Left lung (tissue), 10 donors: ENCODE data around the gene RTEL1. TPM values are rescaled to one million over a fixed set of nuclear protein-coding genes. Genes with fewer than 3 reads are reported as not detected.

Experiments
- ATAC-seq: fragments of 200-7000 bp; cut with Tn5 transposase; one replicate; pipeline ENCODE4 v1.9.1; 2020; ENCODE audit warnings: moderate library complexity
- DNase-seq, 4 donors: peaks; one replicate each; pipeline ENCODE4 v3.0.0-alpha.2; 2013 to 2020
- H3K27ac ChIP-seq, 2 donors: fragments of 200-600 bp; sonication (generic) in 1 of 2; one replicate each; pipeline versions ENCODE4 v1.5.0 to v1.8.0; 2020 to 2021
- H3K27me3 ChIP-seq, 2 donors: fragments of 200-600 bp; sonication (generic) in 1 of 2; one replicate each; pipeline versions ENCODE4 v1.5.0 to v1.8.0; 2020 to 2021
- H3K36me3 ChIP-seq, 2 donors: fragments of 200-600 bp; sonication (generic) in 1 of 2; one replicate each; pipeline versions ENCODE4 v1.5.0 to v1.8.0; 2020 to 2021
- H3K4me1 ChIP-seq, 2 donors: fragments of 200-600 bp; one replicate each; pipeline ENCODE4 v1.8.0; 2021
- H3K4me3 ChIP-seq, 2 donors: fragments of 200-600 bp; sonication (generic) in 1 of 2; one replicate each; pipeline versions ENCODE4 v1.5.0 to v1.8.0; 2020 to 2021; ENCODE audit warnings: mild to moderate bottlenecking in 1 of 2
- H3K9me3 ChIP-seq, 2 donors: fragments of 200-600 bp; sonication (generic) in 1 of 2; one replicate each; pipeline versions ENCODE4 v1.5.0 to v1.8.0; 2020 to 2021
- intact Hi-C, 2 donors: fragments of 100-400 bp; cut with DNase I; formaldehyde crosslinking; loops; one replicate each; pipeline versions ENCODE4 v1.11.2 to v1.14.2; 2022
- polyA plus RNA-seq, 6 donors: library from polyadenylated mRNA; unstranded; fragments of 120-200 nt; gene quantifications; one replicate each; pipeline ENCODE4 v1.2.1, GENCODE V29; 2013; ENCODE audit not compliant: insufficient read length in 6 of 6
- total RNA-seq, 2 donors: library from RNA; stranded (reverse); fragmentation: NEBNext Ultra II Directional; extraction: Animal tissue kit (Norgen Biotek cat#: 25700); gene quantifications; one replicate each; pipeline ENCODE4 v1.2.1, GENCODE V29; 2021
- TF ChIP-seq, protein P1 (sequence below), 2 donors: fragments of 200-600 bp; sonication (generic) in 1 of 2; IDR thresholded peaks; one replicate each; pipeline versions ENCODE4 v1.5.0 to v1.8.0; 2021; ENCODE audit warnings: antibody characterized with exemption in 2 of 2
- donor health status: DM: no; HTN: yes; CAD: no.
- donor health status: DM: no; HTN: no; CAD: no.

The RTEL1 gene
- total and polyA plus RNA-seq, 8 donors = 19.6 to 38.8 (median 22.4) TPM

- Histone ChIP-seq H3K27me3 (peaks cover 0 to 5% of the 10 kb centered on the region in 2 donors), H3K4me1 (peaks cover 14 to 50% of the 10 kb centered on the region in 2 donors), H3K27ac (peak overlapping the region in 1 of 2 donors; percentile 10)
These were observed 33.8 kb downstream of the RTEL1 start for GRCh38 chr20:63691711-63692435.

GRCh38 chr20:63692436-63693082, 34.4 kb downstream of the RTEL1 start:
- H3K27me3 ChIP-seq = peaks cover 0 to 10% of the 10 kb centered on the region in 2 donors
- peak overlapping the region in 1 of 2 donors; percentile 10 for H3K27ac ChIP-seq
- no peaks in the 10 kb centered on the region for H3K9me3 ChIP-seq
- DNase-seq (no peak), ATAC-seq (peak; percentile 1)
- H3K4me1 ChIP-seq = peaks cover 13 to 50% of the 10 kb centered on the region in 2 donors
- peaks cover 0 to 29% of the 10 kb centered on the region in 2 donors for H3K36me3 ChIP-seq
- intact Hi-C loops = no loop called here
- no peak overlapping the region for H3K4me3 ChIP-seq
- TF ChIP-seq, protein P1, sequence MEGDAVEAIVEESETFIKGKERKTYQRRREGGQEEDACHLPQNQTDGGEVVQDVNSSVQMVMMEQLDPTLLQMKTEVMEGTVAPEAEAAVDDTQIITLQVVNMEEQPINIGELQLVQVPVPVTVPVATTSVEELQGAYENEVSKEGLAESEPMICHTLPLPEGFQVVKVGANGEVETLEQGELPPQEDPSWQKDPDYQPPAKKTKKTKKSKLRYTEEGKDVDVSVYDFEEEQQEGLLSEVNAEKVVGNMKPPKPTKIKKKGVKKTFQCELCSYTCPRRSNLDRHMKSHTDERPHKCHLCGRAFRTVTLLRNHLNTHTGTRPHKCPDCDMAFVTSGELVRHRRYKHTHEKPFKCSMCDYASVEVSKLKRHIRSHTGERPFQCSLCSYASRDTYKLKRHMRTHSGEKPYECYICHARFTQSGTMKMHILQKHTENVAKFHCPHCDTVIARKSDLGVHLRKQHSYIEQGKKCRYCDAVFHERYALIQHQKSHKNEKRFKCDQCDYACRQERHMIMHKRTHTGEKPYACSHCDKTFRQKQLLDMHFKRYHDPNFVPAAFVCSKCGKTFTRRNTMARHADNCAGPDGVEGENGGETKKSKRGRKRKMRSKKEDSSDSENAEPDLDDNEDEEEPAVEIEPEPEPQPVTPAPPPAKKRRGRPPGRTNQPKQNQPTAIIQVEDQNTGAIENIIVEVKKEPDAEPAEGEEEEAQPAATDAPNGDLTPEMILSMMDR (IDR thresholded peaks at IDR 0.05) = no peak

More at GRCh38 chr20:63691711-63692435, 33.8 kb downstream of the RTEL1 start:
- H3K36me3 ChIP-seq = peaks cover 0 to 29% of the 10 kb centered on the region in 2 donors
- ATAC-seq (no peak), DNase-seq (no peak)
- TF ChIP-seq, protein P1 (IDR thresholded peaks at IDR 0.05) = no peak
- H3K4me3 ChIP-seq = no peak overlapping the region
- intact Hi-C loops = no loop called here
- no peaks in the 10 kb centered on the region for H3K9me3 ChIP-seq

DNA sequence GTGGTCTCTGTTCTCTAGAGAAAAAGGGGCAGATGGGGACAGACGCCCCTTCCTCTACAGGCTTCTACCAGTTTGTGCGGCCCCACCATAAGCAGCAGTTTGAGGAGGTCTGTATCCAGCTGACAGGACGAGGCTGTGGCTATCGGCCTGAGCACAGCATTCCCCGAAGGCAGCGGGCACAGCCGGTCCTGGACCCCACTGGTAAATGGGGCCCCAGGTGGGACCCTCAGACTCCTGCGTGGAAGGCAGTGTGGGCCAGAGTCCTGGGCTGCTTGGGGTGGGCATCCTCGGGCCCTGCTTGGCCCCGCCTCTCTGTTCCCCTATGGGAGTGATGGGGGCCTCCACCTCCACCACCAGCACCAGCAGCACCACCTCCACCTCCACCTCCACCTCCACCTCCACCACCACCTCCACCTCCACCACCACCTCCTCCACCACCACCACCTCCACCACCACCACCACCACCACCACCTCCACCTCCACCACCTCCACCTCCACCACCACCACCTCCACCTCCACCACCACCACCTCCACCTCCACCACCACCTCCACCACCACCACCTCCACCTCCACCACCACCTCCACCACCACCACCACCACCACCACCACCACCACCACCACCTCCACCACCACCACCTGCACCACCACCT, 35.1 kb downstream of the RTEL1 start:
- Histone ChIP-seq H3K4me1 (peaks cover 9 to 50% of the 10 kb centered on the region in 2 donors), H3K36me3 (peaks cover 0 to 29% of the 10 kb centered on the region in 2 donors), H3K9me3 (no peaks in the 10 kb centered on the region), H3K27me3 (peaks cover 0 to 10% of the 10 kb centered on the region in 2 donors), H3K4me3 (no peak overlapping the region), H3K27ac (peak overlapping the region in 1 of 2 donors; percentile 10)
- intact Hi-C loops = no loop called here
- TF ChIP-seq, protein P1 (IDR thresholded peaks at IDR 0.05) = no peak
- DNase-seq = no peak
- ATAC-seq = no peak

DNA sequence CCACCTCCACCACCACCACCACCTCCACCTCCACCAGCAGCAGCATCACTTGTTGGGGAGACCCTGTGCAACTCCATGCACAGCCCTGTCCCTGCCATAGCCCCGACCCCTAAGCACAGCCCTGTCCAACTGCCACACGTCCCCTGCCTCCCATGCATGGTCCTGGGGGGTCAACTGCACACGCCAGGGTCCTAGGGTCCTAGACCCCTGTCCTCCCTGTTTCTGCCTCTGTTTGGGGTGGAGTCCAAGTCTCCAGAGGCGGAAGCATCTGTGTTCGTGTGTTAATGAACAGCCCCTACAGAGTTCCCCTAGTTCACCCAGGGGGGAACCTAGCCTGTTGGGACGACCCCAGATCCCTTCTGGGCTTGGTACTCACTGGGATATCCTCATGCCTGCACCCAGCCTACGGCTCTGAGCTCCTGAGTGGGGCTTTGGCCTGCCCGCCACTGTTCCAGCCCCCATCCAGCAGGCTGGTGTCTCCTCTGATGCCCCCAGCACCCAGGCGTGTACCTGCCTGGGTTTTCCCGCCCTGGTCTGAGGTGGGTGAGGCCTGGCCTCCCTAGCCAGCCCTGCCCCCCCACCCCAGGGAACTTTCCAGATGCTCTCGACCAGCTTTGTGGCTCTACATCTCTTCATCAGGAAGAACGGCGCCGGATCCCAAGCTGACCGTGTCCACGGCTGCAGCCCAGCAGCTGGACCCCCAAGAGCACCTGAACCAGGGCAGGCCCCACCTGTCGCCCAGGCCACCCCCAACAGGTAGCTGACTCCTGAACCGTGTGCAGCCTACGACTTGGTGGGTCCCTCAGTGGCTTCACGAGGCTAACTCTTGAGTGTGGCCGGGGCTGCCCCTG, 35.8 kb downstream of the RTEL1 start:
- TF ChIP-seq, protein P1 (IDR thresholded peaks at IDR 0.05) = no peak
- intact Hi-C loops = no loop called here
- no peaks in the 10 kb centered on the region for H3K9me3 ChIP-seq
- H3K4me1 ChIP-seq = peaks cover 9 to 50% of the 10 kb centered on the region in 2 donors
- no peak overlapping the region for H3K4me3 ChIP-seq
- DNase-seq = no peak
- H3K27me3 ChIP-seq = peaks cover 0 to 10% of the 10 kb centered on the region in 2 donors
- no peak for ATAC-seq
- no peak overlapping the region for H3K27ac ChIP-seq
- H3K36me3 ChIP-seq = peaks cover 0 to 29% of the 10 kb centered on the region in 2 donors
